NCI-H1048 (cell line): ENCODE measurements around the gene GM2A.

Experiments
- DNase-seq: peaks from one replicate; lab custom pipeline; 2025; lab: John Stamatoyannopoulos, UW

The GM2A gene

DNA sequence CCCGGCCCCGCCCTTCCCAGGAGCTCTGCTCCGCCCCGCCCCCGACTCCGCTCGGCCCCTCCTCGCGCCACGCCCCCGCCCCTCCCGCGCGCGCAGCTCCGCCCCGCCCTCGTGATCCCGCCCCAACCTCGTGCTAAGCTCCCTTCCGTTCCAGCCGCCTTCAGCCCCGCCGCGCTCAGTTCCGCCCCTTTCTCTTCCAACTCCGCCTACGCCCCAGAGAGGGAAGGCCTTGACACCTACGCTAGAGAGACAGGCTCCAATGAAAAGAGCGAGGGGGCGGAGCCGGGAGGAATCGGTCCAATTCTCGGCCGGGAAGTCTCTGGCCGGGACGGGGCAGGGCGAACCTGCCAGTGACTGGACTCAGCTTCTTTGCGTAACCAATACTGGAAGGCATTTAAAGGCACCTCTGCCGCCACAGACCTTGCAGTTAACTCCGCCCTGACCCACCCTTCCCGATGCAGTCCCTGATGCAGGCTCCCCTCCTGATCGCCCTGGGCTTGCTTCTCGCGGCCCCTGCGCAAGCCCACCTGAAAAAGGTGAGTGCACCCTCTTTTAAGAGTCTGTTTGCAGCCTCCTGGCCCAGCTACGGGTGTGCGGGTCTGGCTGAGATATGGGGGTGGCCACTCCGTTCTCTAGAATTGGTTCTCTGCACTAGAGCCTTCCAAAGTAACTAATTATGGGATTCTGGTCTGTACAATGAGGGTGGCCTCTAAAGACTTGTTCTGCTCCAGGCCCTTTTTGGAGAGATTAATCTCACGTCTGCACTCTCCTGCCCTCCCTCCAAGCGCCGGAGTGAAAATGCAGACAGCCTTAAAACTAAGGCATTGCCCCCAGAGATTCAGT, at the start of gene GM2A:
GM2A (plus strand) TSS at position 424 of the 843 bp plus-strand sequence; CDS start at position 456, 32 bp downstream.
- DNase-seq = peak; percentile 95

DNA sequence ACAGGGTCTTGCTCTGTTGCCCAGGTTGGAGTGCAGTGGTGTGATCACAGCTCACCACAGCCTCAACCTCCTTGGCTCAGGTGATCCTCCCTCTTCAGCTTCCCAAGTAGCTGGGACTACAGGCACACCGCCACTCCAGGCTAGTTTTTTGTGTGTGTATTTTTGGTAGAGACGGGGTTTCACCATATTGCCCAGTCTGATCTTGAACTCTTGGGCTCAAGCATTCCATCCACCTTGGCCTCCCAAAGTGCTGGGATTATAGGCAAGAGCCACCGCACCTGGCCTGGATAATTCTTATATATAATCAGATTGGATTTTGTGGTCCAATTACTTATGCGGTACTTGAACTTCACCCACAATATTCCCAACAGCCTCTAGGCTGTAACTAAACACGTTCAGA, 48.9 kb upstream of the GM2A start:
- DNase-seq = no peak

- no peak for DNase-seq
Measured at GRCh38 chr5:151205411-151205810, 47.6 kb upstream of the GM2A start.

DNA sequence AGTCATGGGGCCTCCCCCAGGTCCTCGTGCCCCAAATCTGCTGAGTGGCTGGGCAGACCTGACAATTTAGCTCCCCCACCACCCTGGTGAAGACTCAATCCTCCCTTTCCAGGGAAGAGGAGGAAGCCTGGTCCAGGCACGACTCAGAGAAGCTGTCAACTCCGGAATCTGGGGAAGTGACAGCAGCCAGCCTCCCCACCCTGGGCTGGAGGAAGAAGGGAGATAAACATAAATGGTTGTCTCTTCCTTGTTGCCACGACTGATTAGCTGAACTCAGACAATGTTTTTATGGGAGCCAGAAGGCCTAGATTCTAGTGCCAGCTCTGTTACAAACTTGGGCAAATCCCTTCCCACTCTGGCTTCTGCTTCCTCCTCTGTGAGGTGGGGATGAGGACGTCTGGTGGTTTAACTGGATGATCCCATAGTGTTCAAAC, 44.5 kb upstream of the GM2A start:
- DNase-seq = no peak

GRCh38 chr5:151212406-151212798, 40.6 kb upstream of the GM2A start:
- no peak for DNase-seq

DNA sequence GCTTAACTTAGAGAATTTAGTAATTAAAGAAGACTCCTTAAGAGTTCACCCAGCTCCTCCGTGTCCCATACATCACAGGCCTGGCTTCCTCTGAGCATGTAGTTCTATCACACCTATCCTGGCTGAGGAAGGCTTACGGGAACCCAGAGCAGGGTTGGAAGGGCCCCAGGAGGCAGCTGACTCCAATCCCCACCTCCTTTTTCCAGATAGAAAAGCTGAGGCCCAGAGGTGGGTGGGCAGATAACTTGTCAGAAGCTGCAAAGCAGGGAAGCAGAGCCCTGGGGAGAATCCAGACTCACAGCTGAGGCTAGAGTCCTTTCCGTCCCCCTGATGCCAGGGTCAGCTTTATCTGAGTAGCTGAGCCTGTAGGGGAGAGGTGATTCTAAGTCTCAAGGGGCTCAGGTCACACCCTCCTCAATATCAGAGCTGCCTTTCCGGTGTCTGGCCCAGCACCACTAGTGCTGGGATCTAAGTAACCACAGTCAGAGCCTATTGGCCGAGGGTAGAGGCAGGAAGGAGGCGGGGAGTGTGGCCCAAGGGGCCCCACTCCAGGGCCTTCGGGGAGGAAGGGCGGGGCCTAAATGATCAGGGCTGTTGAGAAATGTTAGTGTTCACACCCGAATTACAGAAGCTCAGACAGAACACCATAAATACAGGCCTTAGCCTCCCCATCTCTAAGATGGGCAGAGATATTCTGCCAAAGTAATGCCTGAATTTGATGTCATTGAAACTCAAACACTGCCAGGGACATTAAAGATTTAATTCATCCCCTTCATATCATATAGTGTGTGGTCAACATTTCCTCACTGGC, 39.0 kb upstream of the GM2A start:
- DNase-seq = no peak

- no peak for DNase-seq
Measured at GRCh38 chr5:151214614-151215545, 38.1 kb upstream of the GM2A start.

DNA sequence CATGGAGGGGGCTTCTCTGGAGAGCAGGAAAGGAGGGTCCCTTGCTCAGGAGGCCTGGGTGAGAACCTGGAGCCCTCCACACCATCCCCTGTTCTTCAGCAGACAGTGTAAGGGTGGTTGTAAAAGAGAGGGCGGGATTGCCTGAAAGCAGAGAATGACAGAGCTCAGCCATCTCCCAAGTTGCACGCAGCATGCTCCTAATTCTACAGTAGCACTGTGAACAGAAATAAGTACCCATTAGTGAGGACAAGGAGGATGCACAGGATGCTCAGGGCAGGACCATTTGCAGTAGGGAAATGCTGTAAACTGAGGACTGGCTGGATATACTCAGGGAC, 37.5 kb upstream of the GM2A start:
- DNase-seq = no peak

DNA sequence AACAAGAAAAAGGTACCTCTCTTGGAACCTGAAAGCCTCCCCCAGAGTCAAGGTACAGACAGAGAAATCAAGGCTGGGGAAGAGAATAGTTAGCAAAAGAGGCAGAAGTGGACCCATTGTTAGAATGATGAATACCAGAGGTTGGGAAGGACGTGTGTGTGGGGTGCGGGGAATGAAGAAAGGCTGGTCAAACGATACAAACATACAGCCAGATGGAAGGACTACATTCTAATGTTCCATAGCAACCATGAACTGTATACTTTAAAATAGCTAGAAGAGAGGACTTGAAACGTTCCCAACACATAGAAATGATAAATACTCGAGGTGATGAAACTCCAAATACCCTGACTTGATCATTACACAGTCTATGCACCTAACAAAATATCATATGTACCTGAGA, 36.2 kb upstream of the GM2A start:
- no peak for DNase-seq

DNA sequence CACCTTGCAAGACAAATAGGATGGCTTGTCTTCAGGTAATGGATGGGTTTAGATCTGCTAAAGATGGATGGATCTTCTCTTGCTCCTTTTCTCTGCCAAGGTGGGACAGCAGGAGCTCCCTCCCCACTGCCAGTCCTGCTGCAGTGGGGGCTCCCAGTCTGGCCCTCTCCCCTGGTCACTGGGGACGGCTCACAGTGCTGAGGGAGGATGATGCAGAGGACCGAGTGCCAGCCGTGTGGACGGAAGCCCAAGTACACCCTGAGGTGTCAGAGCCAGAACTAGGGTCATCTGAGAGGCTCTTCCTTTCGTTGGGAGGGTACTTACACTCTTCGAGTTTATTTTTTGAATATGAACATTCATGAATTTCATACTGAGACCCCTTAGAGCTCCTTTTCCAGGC, 34.8 kb upstream of the GM2A start:
- DNase-seq = no peak

DNA sequence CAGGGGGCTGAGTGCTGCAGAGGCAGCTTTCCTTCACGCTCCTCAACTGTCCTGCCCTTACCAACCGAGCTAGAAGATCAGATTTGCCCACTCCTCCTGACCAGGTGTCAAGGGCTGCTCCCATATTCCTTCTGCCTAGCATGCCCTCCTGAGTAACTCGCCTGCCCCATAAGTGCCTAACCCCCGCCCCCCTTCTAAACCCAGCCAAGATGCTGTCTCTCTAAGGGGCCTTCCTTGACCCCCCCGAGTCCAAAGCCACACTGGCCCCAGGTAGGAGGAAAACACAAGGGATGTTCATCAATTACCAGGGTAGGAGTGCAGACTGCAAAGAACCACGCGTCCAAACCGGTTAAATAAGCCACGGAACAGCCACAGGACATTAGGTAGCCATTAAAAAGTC, 33.8 kb upstream of the GM2A start:
- DNase-seq = no peak

- DNase-seq = no peak
Measured at GRCh38 chr5:151219789-151220188, 33.2 kb upstream of the GM2A start.

GRCh38 chr5:151221574-151221973, 31.4 kb upstream of the GM2A start:
- no peak for DNase-seq

GRCh38 chr5:151222054-151222789, 30.8 kb upstream of the GM2A start:
- DNase-seq = no peak

DNA sequence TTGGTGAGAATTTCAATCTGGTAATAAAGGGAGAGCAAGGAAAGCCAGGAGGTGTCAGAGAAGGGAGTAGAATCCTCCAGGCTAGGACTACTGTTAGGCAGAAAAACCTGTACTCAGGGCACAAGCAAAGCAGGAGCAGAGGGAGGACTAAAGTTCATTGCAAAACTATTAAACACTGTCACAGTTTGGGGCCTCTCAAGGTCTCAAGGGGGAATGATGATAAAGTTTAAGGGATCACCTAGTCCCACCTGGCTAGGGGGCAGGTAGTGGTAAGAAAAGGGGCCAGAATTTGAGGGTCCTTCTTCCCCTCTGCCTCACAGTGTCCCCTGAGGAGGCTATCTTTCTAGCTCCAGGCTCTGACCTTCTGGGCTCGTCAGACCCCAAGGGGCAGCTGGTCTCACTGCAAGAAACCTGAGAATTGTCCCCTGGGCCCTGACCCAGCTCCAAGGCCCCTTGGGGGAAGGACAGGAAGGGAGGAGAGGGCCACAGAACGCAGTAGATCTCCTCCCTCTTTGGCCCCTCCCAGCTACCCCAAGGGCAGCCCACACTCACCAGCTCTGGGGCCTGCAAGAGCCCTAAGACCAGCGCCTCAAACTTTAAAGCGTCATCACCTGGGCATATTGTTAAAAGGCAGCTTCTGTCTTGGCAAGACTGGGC, 30.1 kb upstream of the GM2A start:
- no peak for DNase-seq

- peak; percentile 6 for DNase-seq
Measured at GRCh38 chr5:151223447-151224264, 29.3 kb upstream of the GM2A start, which contains the start of gene CCDC69. Gene CCDC69 (minus strand): TSS chr5:151224092. CDS start chr5:151223970, 122 bp downstream.

- DNase-seq = no peak
Measured at GRCh38 chr5:151224372-151224771, 28.6 kb upstream of the GM2A start.

GRCh38 chr5:151225071-151225470, 27.9 kb upstream of the GM2A start:
- DNase-seq = no peak

- no peak for DNase-seq
Measured at GRCh38 chr5:151225475-151225874, 27.5 kb upstream of the GM2A start.

- no peak for DNase-seq
Measured at GRCh38 chr5:151227918-151228447, 25.0 kb upstream of the GM2A start.
